K562 (cell line): ENCODE data around the gene FOXD3. TPM values are rescaled to one million over a fixed set of nuclear protein-coding genes. Genes with fewer than 3 reads are reported as not detected.

Experiments
- ASH1L ChIP-seq: fragments of 450-650 bp; IDR thresholded peaks from 2 replicates; pipeline ENCODE4 v1.6.1; 2018; ENCODE audit warnings: borderline replicate concordance, mild to moderate bottlenecking, low read depth; ENCODE audit not compliant: partially characterized antibody
- CBFA2T3 ChIP-seq: fragments of 450-650 bp; IDR thresholded peaks from 2 replicates; pipeline ENCODE4 v1.6.1; 2017
- DIDO1 ChIP-seq: fragments of 450-650 bp; IDR thresholded peaks from 2 replicates; pipeline ENCODE4 v1.6.1; 2016; ENCODE audit warnings: low read depth, missing biosample characterization, missing genetic modification characterization
- KDM4B ChIP-seq, 2 experiments: fragments of 450-650 bp in 1 of 2; sonication (generic) in 1 of 2; IDR thresholded peaks; 2 replicates each; pipeline ENCODE4 v1.6.1; 2016 to 2017; ENCODE audit warnings: borderline replicate concordance in 2 of 2, antibody characterized with exemption in 1 of 2, low read depth in 1 of 2, mild to moderate bottlenecking in 1 of 2
- PCBP1 ChIP-seq: fragments of 200-400 bp; formaldehyde crosslinking; IDR thresholded peaks from 2 replicates; pipeline ENCODE4 v1.6.1; 2018; ENCODE audit warnings: mild to moderate bottlenecking, low read depth, low read length; ENCODE audit not compliant: poor library complexity, severe bottlenecking
- RCOR1 ChIP-seq, 2 experiments: IDR thresholded peaks; 2 replicates each; pipeline ENCODE4 v1.6.1; 2012; ENCODE audit warnings: low read depth in 2 of 2, low read length in 2 of 2, borderline replicate concordance in 1 of 2, improper control_type of control experiment in 1 of 2
- RNF2 ChIP-seq: sonication (generic); IDR thresholded peaks from 2 replicates; pipeline ENCODE4 v1.6.1; 2016
- ZBTB33 ChIP-seq: sonication (generic); formaldehyde crosslinking; IDR thresholded peaks from 2 replicates; pipeline ENCODE4 v1.8.1; 2023; ENCODE audit warnings: mild to moderate bottlenecking, missing genetic modification reagents
- ZNF589 ChIP-seq: fragments of 200-800 bp; sonication (Bioruptor generic); IDR thresholded peaks from 2 replicates; pipeline ENCODE4 v1.6.1; 2016; ENCODE audit warnings: low read depth, missing genetic modification characterization, missing compliant biosample characterization
- polyA plus RNA-seq, 8 experiments: library from polyadenylated mRNA; depleted of rRNA in 4 of 8; stranded (reverse) in 5 of 8; unstranded in 3 of 8; fragments of >200 nt; fragmentation: Nextera tagmentation in 2 of 8; fragmentation: Illumina TruSeq in 1 of 8; extraction: Ambion mirVana in 2 of 8; extraction: Trizol in 1 of 8; gene quantifications; 2 replicates each; pipeline versions ENCODE4 v1.2.1 to v1.2.3, GENCODE V29; 2011 to 2014; ENCODE audit warnings: inconsistent platforms in 1 of 8, missing spikeins in 1 of 8
- total RNA-seq, 7 experiments: library from RNA; depleted of rRNA in 6 of 7; stranded (reverse); fragments of >200 nt in 6 of 7; fragmentation: Illumina TruSeq in 2 of 7; extraction: Trizol in 2 of 7; gene quantifications; 2 replicates each; pipeline versions ENCODE4 v1.2.1 to v1.2.3, GENCODE V29; 2011 to 2021; ENCODE audit warnings: low replicate concordance in 1 of 7
- TF ChIP-seq, protein P1 (sequence below): sonication (generic); formaldehyde crosslinking; IDR thresholded peaks from 2 replicates; pipeline ENCODE4 v1.8.0; 2022; ENCODE audit warnings: missing genetic modification reagents, mild to moderate bottlenecking, borderline replicate concordance
- TF ChIP-seq, protein P2 (sequence below), 2 experiments: fragments of 450-650 bp in 1 of 2; sonication (generic) in 1 of 2; formaldehyde crosslinking; conservative IDR thresholded peaks; 2 replicates each; pipeline versions ENCODE4 v1.4.0 to v1.8.1; 2020 to 2022; ENCODE audit warnings: mild to moderate bottlenecking in 1 of 2, missing genetic modification reagents in 1 of 2
- TF ChIP-seq, protein P3 (sequence below): sonication (generic); formaldehyde crosslinking; IDR thresholded peaks from 2 replicates; pipeline ENCODE4 v1.8.1; 2023; ENCODE audit warnings: missing genetic modification reagents, mild to moderate bottlenecking, borderline replicate concordance
- TF ChIP-seq, protein P4 (sequence below): IDR thresholded peaks from 2 replicates; pipeline ENCODE4 v1.6.1; 2012; ENCODE audit warnings: low read depth, low read length, improper control_type of control experiment, borderline replicate concordance

FOXD3 gene
- total and polyA plus RNA-seq, 9 of the 15 experiments (the other 6 are each of a cell fraction or from before 2014, with no cell fraction given): 0.06 to 0.45 (median 0.10) TPM; not detected in 2

GRCh38 chr1:63367215-63368103 lies 45.1 kb downstream of the FOXD3 start, which contains the start of gene ALG6 (continued):
- TF ChIP-seq, protein P1, sequence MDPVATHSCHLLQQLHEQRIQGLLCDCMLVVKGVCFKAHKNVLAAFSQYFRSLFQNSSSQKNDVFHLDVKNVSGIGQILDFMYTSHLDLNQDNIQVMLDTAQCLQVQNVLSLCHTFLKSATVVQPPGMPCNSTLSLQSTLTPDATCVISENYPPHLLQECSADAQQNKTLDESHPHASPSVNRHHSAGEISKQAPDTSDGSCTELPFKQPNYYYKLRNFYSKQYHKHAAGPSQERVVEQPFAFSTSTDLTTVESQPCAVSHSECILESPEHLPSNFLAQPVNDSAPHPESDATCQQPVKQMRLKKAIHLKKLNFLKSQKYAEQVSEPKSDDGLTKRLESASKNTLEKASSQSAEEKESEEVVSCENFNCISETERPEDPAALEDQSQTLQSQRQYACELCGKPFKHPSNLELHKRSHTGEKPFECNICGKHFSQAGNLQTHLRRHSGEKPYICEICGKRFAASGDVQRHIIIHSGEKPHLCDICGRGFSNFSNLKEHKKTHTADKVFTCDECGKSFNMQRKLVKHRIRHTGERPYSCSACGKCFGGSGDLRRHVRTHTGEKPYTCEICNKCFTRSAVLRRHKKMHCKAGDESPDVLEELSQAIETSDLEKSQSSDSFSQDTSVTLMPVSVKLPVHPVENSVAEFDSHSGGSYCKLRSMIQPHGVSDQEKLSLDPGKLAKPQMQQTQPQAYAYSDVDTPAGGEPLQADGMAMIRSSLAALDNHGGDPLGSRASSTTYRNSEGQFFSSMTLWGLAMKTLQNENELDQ (CRISPR knock-in tag): no peak
- TF ChIP-seq RCOR1 (IDR thresholded peaks at IDR 0.05; ENCODE audit: borderline replicate concordance in 1 of 2, low read depth in 2 of 2, low read length in 2 of 2): 0 out of 4 replicates have a peak, but pooled peaks of 1 of the 2 experiments have one; percentile 7
- TF ChIP-seq ZNF589: peak; percentile 91
- no peak for TF ChIP-seq PCBP1
- no peak for TF ChIP-seq CBFA2T3
- TF ChIP-seq, protein P2, sequence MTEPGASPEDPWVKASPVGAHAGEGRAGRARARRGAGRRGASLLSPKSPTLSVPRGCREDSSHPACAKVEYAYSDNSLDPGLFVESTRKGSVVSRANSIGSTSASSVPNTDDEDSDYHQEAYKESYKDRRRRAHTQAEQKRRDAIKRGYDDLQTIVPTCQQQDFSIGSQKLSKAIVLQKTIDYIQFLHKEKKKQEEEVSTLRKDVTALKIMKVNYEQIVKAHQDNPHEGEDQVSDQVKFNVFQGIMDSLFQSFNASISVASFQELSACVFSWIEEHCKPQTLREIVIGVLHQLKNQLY (CRISPR knock-in tag; conservative IDR thresholded peaks at IDR 0.05): no peak
- no peak for TF ChIP-seq ZBTB33
- no peak for TF ChIP-seq RNF2
- no peak for TF ChIP-seq DIDO1
- TF ChIP-seq, protein P3, sequence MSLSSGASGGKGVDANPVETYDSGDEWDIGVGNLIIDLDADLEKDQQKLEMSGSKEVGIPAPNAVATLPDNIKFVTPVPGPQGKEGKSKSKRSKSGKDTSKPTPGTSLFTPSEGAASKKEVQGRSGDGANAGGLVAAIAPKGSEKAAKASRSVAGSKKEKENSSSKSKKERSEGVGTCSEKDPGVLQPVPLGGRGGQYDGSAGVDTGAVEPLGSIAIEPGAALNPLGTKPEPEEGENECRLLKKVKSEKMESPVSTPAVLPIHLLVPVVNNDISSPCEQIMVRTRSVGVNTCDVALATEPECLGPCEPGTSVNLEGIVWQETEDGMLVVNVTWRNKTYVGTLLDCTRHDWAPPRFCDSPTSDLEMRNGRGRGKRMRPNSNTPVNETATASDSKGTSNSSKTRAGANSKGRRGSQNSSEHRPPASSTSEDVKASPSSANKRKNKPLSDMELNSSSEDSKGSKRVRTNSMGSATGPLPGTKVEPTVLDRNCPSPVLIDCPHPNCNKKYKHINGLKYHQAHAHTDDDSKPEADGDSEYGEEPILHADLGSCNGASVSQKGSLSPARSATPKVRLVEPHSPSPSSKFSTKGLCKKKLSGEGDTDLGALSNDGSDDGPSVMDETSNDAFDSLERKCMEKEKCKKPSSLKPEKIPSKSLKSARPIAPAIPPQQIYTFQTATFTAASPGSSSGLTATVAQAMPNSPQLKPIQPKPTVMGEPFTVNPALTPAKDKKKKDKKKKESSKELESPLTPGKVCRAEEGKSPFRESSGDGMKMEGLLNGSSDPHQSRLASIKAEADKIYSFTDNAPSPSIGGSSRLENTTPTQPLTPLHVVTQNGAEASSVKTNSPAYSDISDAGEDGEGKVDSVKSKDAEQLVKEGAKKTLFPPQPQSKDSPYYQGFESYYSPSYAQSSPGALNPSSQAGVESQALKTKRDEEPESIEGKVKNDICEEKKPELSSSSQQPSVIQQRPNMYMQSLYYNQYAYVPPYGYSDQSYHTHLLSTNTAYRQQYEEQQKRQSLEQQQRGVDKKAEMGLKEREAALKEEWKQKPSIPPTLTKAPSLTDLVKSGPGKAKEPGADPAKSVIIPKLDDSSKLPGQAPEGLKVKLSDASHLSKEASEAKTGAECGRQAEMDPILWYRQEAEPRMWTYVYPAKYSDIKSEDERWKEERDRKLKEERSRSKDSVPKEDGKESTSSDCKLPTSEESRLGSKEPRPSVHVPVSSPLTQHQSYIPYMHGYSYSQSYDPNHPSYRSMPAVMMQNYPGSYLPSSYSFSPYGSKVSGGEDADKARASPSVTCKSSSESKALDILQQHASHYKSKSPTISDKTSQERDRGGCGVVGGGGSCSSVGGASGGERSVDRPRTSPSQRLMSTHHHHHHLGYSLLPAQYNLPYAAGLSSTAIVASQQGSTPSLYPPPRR (CRISPR knock-in tag): no peak
- TF ChIP-seq ASH1L: no peak
- no peak for TF ChIP-seq KDM4B (IDR thresholded peaks at IDR 0.05; ENCODE audit: borderline replicate concordance in 2 of 2, low read depth in 1 of 2)
- TF ChIP-seq, protein P4, sequence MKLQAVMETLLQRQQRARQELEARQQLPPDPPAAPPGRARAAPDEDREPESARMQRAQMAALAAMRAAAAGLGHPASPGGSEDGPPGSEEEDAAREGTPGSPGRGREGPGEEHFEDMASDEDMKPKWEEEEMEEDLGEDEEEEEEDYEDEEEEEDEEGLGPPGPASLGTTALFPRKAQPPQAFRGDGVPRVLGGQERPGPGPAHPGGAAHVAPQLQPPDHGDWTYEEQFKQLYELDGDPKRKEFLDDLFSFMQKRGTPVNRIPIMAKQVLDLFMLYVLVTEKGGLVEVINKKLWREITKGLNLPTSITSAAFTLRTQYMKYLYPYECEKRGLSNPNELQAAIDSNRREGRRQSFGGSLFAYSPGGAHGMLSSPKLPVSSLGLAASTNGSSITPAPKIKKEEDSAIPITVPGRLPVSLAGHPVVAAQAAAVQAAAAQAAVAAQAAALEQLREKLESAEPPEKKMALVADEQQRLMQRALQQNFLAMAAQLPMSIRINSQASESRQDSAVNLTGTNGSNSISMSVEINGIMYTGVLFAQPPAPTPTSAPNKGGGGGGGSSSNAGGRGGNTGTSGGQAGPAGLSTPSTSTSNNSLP: no peak
